ENCODE results near the gene CPNE5. TPM values are rescaled to one million over a fixed set of nuclear protein-coding genes. Genes with fewer than 3 reads are reported as not detected.

Gene CPNE5
- total RNA-seq, 1 donor from 2014 or later, result 0.72 TPM

DNA sequence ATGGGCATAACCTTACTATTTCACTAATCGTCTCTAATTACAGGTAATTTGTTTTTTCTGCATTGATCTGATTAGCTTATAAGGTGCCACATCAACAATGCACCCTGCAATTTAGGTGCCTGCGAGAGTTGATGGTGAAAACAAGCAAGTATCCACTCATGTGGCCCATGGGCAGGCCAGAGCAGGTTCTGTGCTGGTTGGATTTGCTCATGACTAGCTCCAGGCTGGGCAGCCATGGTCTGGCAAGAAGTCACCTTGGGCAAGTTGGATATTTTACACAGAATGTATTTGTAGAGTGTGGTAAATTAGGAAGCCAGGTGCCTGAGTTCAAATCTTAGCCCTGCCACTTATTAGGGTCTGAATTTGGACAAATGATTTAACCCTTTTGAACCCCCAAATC lies 116.4 kb downstream of the CPNE5 start:
- TF ChIP-seq, protein P1, sequence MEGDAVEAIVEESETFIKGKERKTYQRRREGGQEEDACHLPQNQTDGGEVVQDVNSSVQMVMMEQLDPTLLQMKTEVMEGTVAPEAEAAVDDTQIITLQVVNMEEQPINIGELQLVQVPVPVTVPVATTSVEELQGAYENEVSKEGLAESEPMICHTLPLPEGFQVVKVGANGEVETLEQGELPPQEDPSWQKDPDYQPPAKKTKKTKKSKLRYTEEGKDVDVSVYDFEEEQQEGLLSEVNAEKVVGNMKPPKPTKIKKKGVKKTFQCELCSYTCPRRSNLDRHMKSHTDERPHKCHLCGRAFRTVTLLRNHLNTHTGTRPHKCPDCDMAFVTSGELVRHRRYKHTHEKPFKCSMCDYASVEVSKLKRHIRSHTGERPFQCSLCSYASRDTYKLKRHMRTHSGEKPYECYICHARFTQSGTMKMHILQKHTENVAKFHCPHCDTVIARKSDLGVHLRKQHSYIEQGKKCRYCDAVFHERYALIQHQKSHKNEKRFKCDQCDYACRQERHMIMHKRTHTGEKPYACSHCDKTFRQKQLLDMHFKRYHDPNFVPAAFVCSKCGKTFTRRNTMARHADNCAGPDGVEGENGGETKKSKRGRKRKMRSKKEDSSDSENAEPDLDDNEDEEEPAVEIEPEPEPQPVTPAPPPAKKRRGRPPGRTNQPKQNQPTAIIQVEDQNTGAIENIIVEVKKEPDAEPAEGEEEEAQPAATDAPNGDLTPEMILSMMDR (conservative IDR thresholded peaks at IDR 0.05), result no peak
- no peak for DNase-seq (ENCODE audit: extremely low spot score, unreplicated experiment)
- no peaks in the 10 kb centered on the region for H3K36me3 Mint-ChIP-seq
- no peak overlapping the region for H3K27ac Mint-ChIP-seq
- peaks cover 25% of the 10 kb centered on the region for H3K4me1 Mint-ChIP-seq (ENCODE audit: unreplicated experiment)
- H3K4me3 Mint-ChIP-seq, result no peak overlapping the region
- H3K27me3 Mint-ChIP-seq, result no peaks in the 10 kb centered on the region
- no peaks in the 10 kb centered on the region for H3K9me3 Mint-ChIP-seq

DNA sequence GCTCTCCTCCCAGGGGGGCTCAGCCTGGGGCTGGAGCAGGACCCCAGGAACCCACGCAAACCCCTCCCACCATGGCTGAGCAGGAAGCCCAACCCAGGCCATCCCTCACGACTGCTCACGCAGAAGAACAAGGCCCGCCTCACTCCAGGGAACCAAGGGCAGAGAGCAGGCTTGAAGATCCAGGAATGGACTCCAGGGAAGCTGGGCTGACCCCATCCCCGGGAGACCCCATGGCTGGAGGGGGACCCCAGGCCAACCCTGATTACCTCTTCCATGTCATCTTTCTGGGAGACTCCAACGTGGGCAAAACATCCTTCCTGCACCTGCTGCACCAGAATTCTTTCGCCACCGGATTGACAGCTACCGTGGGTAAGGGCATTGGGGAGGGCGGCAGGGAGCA lies 116.9 kb downstream of the CPNE5 start:
- no peaks in the 10 kb centered on the region for H3K9me3 Mint-ChIP-seq
- H3K4me1 Mint-ChIP-seq (ENCODE audit: unreplicated experiment), result peaks cover 21% of the 10 kb centered on the region
- H3K36me3 Mint-ChIP-seq, result no peaks in the 10 kb centered on the region
- no peak overlapping the region for H3K27ac Mint-ChIP-seq
- TF ChIP-seq, protein P1 (conservative IDR thresholded peaks at IDR 0.05), result no peak
- no peak overlapping the region for H3K4me3 Mint-ChIP-seq
- no peaks in the 10 kb centered on the region for H3K27me3 Mint-ChIP-seq
- no peak for DNase-seq (ENCODE audit: extremely low spot score, unreplicated experiment)

DNA sequence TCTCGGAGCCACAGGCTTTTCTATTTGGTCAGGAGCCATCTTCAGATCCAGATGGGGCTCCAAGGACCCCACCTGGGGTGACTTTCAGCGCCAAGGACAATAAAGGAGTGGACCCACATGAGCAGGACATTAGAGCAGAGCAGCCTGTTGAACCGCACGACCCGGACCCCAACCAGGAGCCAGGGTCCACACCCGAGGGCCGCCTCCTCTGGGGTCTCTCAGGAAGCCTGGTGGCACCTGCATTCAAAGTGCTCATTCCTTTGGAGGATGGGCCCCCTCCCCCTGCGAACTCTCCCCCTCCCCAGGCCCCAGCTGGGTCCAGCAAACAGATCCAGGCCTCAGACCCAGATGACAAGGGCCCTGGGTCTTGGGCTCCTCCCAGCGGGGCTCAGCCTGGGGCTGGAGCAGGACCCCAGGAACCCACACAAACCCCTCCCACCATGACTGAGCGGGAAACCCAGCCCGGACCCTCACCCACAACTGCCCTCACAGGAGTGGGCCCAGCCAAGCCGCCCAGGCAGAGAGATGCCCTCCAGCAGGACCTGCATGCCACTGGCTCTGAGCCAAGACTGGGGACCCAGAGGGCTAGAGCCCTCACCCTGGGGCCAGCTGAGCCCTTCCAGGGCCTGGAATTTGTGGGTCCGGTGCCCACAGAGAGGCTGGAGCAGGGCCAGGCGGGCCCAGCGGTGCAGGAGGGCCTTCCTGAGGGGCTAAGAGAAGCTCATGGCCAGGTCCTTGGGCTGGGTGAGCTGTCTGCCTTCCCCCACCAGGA lies 117.7 kb downstream of the CPNE5 start:
- Mint-ChIP-seq H3K27ac (no peak overlapping the region), H3K4me3 (no peak overlapping the region), H3K9me3 (no peaks in the 10 kb centered on the region), H3K36me3 (no peaks in the 10 kb centered on the region), H3K27me3 (no peaks in the 10 kb centered on the region), H3K4me1 (ENCODE audit: unreplicated experiment) (peaks cover 15% of the 10 kb centered on the region)
- DNase-seq (ENCODE audit: extremely low spot score, unreplicated experiment), result no peak
- TF ChIP-seq, protein P1 (conservative IDR thresholded peaks at IDR 0.05), result no peak

DNA sequence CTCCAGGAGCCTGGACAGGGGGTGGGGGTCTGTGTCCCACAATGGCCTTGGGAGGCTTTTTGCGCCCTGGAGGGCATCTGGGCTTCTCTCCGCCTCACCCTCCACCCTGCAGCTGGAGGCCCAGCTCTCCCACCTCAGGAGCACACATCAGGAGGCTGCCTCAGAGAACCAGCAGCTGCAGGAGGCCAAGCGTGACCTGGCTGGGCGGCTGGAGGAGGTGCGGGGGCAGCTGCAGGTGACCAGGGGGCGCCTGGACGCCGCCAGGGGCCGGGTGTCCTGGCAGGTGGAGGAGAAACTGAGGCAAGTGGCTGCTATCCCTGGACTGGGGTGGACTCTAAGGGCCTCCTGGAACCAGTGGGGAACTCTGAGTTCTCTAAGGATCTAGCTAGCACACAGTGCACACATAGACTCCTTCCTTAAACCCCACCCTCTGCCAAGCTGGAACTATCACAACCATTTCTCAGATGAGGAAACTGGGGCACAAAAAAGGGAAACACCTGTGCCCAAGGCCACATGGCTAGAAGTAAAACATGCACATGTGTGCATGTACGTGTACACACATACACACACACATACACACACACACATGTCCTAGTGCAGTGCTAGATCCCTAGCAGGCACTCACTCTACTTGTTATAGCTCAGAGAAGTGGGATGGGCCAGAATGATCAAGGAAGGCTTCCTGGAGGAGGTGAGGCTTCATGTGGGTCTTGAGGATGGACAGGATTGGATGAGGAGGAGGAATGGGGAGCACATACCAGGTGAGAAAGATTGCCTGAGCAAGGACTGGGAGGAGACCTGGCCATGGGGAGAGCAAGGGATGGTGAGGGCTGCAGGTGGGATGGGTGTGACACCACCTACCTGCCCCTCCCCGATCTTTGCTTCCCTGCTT lies 118.7 kb downstream of the CPNE5 start:
- Mint-ChIP-seq H3K27me3 (no peaks in the 10 kb centered on the region), H3K27ac (no peak overlapping the region), H3K4me3 (no peak overlapping the region), H3K4me1 (ENCODE audit: unreplicated experiment) (peaks cover 13% of the 10 kb centered on the region), H3K9me3 (no peaks in the 10 kb centered on the region), H3K36me3 (no peaks in the 10 kb centered on the region)
- no peak for DNase-seq (ENCODE audit: extremely low spot score, unreplicated experiment)
- TF ChIP-seq, protein P1 (conservative IDR thresholded peaks at IDR 0.05), result no peak

DNA sequence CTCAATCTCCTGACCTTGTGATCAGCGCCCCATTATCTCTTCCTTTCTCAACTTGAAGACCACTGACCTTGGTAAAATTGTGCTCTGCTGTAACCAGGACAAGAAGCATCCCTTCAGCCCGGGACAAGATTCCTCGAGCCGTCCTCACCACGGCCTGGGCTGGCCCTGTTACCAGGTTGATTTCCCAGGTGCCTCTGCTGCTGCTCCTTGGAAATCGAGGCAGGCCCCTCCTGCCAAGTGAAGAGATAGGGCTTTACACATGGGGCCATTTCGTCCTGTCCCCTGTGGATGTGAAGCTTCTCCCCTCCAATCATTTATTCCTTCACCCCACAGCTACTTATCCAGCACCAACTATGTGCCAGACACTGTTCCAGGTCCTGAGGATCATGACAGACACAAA lies 120.1 kb downstream of the CPNE5 start:
- Mint-ChIP-seq H3K4me1 (ENCODE audit: unreplicated experiment) (peaks cover 3% of the 10 kb centered on the region), H3K27ac (no peak overlapping the region), H3K4me3 (no peak overlapping the region), H3K9me3 (no peaks in the 10 kb centered on the region), H3K27me3 (no peaks in the 10 kb centered on the region), H3K36me3 (no peaks in the 10 kb centered on the region)
- TF ChIP-seq, protein P1 (conservative IDR thresholded peaks at IDR 0.05), result no peak
- no peak for DNase-seq (ENCODE audit: extremely low spot score, unreplicated experiment)
